ENCODE results near the gene LRRC25. TPM values are rescaled to one million over a fixed set of nuclear protein-coding genes. Genes with fewer than 3 reads are reported as not detected.

The LRRC25 gene
- total RNA-seq, 1 donor from 2014 or later: not detected

GRCh38 chr19:18426416-18426767, 29.0 kb upstream of the LRRC25 start:
- Mint-ChIP-seq H3K4me3 (ENCODE audit: unreplicated experiment) (no peak overlapping the region), H3K27ac (ENCODE audit: unreplicated experiment) (no peak overlapping the region), H3K4me1 (ENCODE audit: unreplicated experiment) (peaks cover 4% of the 10 kb centered on the region), H3K9me3 (ENCODE audit: unreplicated experiment) (no peaks in the 10 kb centered on the region), H3K27me3 (ENCODE audit: unreplicated experiment) (peaks cover 18% of the 10 kb centered on the region), H3K36me3 (ENCODE audit: low read depth, unreplicated experiment) (no peaks in the 10 kb centered on the region)
- no peak for DNase-seq (ENCODE audit: low spot score)
- no peak for TF ChIP-seq CTCF (IDR thresholded peaks at IDR 0.05; ENCODE audit: unreplicated experiment)

DNA sequence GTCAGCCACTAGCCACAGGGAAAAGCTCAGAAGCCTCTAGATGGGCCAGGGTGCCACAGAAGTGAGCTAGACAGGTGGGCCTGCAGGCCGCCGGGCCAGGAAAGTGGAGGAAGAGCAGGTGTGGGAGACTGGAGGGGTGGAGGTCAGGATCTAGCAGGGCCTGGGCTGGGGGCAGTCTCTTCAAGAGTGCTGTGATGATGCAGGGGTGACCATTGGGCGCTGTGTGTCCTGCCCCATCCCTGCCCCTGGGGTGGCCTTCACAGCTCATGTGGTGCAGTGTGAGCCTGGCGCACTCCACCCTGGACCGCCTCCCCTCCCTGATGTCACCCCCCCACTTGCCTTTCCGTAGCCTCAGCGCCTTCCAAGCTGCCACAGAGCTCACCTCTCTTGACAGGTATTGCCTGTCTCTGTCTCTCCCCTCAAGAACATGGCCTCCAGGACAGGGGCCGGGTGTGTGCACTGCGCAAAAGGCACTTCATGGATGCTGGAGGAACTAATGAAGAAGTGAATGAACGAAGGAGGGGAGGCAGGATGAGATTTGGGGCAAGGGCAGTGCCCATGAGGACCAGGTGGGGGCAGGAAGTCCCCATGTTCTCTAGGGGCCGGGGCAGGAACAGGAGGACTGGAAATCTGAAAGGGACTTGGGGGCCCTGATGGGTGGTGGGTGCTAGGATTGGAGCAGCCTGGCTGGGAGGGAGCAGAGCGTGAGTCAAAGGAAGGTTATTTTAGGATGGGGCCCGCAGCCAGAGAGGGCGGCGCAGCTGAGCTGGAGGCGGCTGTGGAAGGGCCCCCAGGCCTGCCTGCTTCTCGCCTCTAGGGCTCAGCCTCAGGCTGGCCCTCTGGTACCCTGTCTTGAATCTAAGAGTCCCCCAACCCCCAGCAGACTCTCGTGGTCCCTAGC, 28.3 kb upstream of the LRRC25 start:
- H3K4me3 Mint-ChIP-seq (ENCODE audit: unreplicated experiment): no peak overlapping the region
- peaks cover 19% of the 10 kb centered on the region for H3K27me3 Mint-ChIP-seq (ENCODE audit: unreplicated experiment)
- no peak overlapping the region for H3K27ac Mint-ChIP-seq (ENCODE audit: unreplicated experiment)
- no peak for DNase-seq (ENCODE audit: low spot score)
- no peaks in the 10 kb centered on the region for H3K9me3 Mint-ChIP-seq (ENCODE audit: unreplicated experiment)
- peaks cover 4% of the 10 kb centered on the region for H3K4me1 Mint-ChIP-seq (ENCODE audit: unreplicated experiment)
- H3K36me3 Mint-ChIP-seq (ENCODE audit: low read depth, unreplicated experiment): no peaks in the 10 kb centered on the region
- no peak for TF ChIP-seq CTCF (IDR thresholded peaks at IDR 0.05; ENCODE audit: unreplicated experiment)

- H3K4me1 Mint-ChIP-seq (ENCODE audit: unreplicated experiment): peaks cover 4% of the 10 kb centered on the region
- no peak overlapping the region for H3K4me3 Mint-ChIP-seq (ENCODE audit: unreplicated experiment)
- no peak for TF ChIP-seq CTCF (IDR thresholded peaks at IDR 0.05; ENCODE audit: unreplicated experiment)
- no peak overlapping the region for H3K27ac Mint-ChIP-seq (ENCODE audit: unreplicated experiment)
- H3K27me3 Mint-ChIP-seq (ENCODE audit: unreplicated experiment): peaks cover 25% of the 10 kb centered on the region
- H3K9me3 Mint-ChIP-seq (ENCODE audit: unreplicated experiment): no peaks in the 10 kb centered on the region
- DNase-seq (ENCODE audit: low spot score): no peak
- H3K36me3 Mint-ChIP-seq (ENCODE audit: low read depth, unreplicated experiment): no peaks in the 10 kb centered on the region
These were observed 27.6 kb upstream of the LRRC25 start for GRCh38 chr19:18424890-18425514.

DNA sequence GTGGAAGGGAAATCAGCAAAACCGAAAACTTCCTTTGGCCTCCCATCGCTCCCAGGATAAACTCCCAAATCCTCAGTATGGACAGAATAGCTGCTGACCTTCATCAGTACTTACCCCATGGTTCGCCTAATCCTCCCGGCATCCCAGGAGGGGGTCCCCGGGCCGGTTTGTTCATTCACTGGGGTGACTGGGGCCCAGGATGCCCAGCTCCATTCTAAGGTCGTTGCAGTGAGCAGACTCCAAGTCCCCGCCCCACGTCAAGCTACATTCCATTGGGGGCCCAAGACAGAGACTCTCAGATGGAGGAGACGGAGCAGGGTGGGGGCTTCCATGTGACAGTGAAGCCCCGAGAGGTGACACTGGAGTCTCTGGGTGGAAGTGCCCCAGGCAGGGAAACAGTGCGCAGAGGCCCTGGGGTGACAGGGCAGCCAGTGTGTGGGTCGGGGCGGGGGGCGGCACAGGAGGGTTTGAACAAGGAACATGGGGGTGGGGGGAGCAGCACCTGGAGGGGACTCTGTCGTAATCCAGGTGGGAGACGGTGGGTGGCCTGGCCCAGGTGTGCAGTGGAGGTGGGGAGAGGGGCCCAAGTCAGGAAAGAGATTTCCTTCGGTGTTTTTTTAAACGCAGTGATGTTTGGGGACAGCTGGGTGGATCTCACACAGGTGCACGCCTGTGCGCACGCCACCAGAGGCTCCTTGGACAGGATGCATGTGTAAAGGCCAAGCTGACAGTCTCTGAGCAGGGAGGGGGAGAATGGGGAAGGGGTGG, 26.9 kb upstream of the LRRC25 start:
- TF ChIP-seq CTCF (IDR thresholded peaks at IDR 0.05; ENCODE audit: unreplicated experiment): no peak
- H3K4me1 Mint-ChIP-seq (ENCODE audit: unreplicated experiment): peaks cover 4% of the 10 kb centered on the region
- no peak overlapping the region for H3K27ac Mint-ChIP-seq (ENCODE audit: unreplicated experiment)
- H3K9me3 Mint-ChIP-seq (ENCODE audit: unreplicated experiment): no peaks in the 10 kb centered on the region
- peaks cover 26% of the 10 kb centered on the region for H3K27me3 Mint-ChIP-seq (ENCODE audit: unreplicated experiment)
- H3K36me3 Mint-ChIP-seq (ENCODE audit: low read depth, unreplicated experiment): no peaks in the 10 kb centered on the region
- H3K4me3 Mint-ChIP-seq (ENCODE audit: unreplicated experiment): no peak overlapping the region
- DNase-seq (ENCODE audit: low spot score): no peak
